Liver (tissue), 9 donors: Measurements from ENCODE around the gene WNK2. TPM values are rescaled to one million over a fixed set of nuclear protein-coding genes. Genes with fewer than 3 reads are reported as not detected.

Source experiments
- DNase-seq: peaks from one replicate; pipeline ENCODE4 v3.0.0-alpha.2; 2017; ENCODE audit warnings: low spot score
- H3K27ac ChIP-seq, 2 donors: one replicate each; pipeline ENCODE4 v1.7.0; 2013; ENCODE audit warnings: inconsistent platforms in 2 of 2, low read length in 2 of 2, control low read depth in 1 of 2, low read depth in 1 of 2, mild to moderate bottlenecking in 1 of 2
- H3K27me3 ChIP-seq, 4 donors: one replicate each; pipeline versions ENCODE4 v1.6.1 to v1.7.0; 2013; ENCODE audit warnings: low read length in 3 of 4, inconsistent platforms in 1 of 4, mild to moderate bottlenecking in 1 of 4, moderate library complexity in 1 of 4; ENCODE audit not compliant: control insufficient read depth in 4 of 4, insufficient read depth in 4 of 4
- H3K36me3 ChIP-seq, 4 donors: one replicate each; pipeline versions ENCODE4 v1.6.1 to v1.7.0; 2013; ENCODE audit warnings: low read length in 3 of 4, mild to moderate bottlenecking in 3 of 4, low read depth in 1 of 4, moderate library complexity in 1 of 4; ENCODE audit not compliant: control insufficient read depth in 4 of 4, insufficient read depth in 3 of 4
- H3K4me1 ChIP-seq, 4 donors: one replicate each; pipeline versions ENCODE4 v1.6.1 to v1.7.0; 2013; ENCODE audit warnings: low read length in 3 of 4, mild to moderate bottlenecking in 3 of 4, moderate library complexity in 1 of 4; ENCODE audit not compliant: control insufficient read depth in 4 of 4, insufficient read depth in 4 of 4
- H3K4me3 ChIP-seq, 3 donors: one replicate each; pipeline versions ENCODE4 v1.6.1 to v1.7.0; 2013; ENCODE audit warnings: low read length in 3 of 3, control low read depth in 1 of 3, low read depth in 1 of 3, mild to moderate bottlenecking in 1 of 3
- H3K9ac ChIP-seq, 2 donors: one replicate each; pipeline ENCODE4 v1.7.0; 2013; ENCODE audit warnings: low read length in 2 of 2, mild to moderate bottlenecking in 2 of 2, moderate library complexity in 2 of 2, control low read depth in 1 of 2, low read depth in 1 of 2
- H3K9me3 ChIP-seq, 4 donors: one replicate each; pipeline versions ENCODE4 v1.6.1 to v1.7.0; 2013; ENCODE audit warnings: low read length in 3 of 4; ENCODE audit not compliant: control insufficient read depth in 4 of 4
- ATF3 ChIP-seq: IDR thresholded peaks from 2 replicates; pipeline ENCODE4 v1.6.1; 2016; ENCODE audit warnings: antibody characterized with exemption
- CTCF ChIP-seq: fragments of 150-350 bp; IDR thresholded peaks from 2 replicates; pipeline ENCODE4 v1.5.1; 2017; ENCODE audit warnings: improper control_type of control experiment, low read depth, low read length; ENCODE audit not compliant: missing input control
- EGR1 ChIP-seq, 2 donors: IDR thresholded peaks; 2 replicates each; pipeline ENCODE4 v1.6.1; 2016 to 2018; ENCODE audit warnings: antibody characterized with exemption in 2 of 2, low read depth in 2 of 2
- FOXA1 ChIP-seq: IDR thresholded peaks from 2 replicates; pipeline ENCODE4 v1.6.1; 2016; ENCODE audit warnings: antibody characterized with exemption
- FOXA2 ChIP-seq: IDR thresholded peaks from 2 replicates; pipeline ENCODE4 v1.6.1; 2016; ENCODE audit warnings: antibody characterized with exemption
- GABPA ChIP-seq, 2 donors: IDR thresholded peaks in 1 of 2; conservative IDR thresholded peaks in 1 of 2; 2 replicates each; pipeline ENCODE4 v1.6.1; 2016; ENCODE audit warnings: antibody characterized with exemption in 2 of 2, mild to moderate bottlenecking in 1 of 2, moderate library complexity in 1 of 2
- HNF4A ChIP-seq, 2 donors: conservative IDR thresholded peaks; 2 replicates each; pipeline ENCODE4 v1.6.1; 2016; ENCODE audit warnings: antibody characterized with exemption in 2 of 2, mild to moderate bottlenecking in 2 of 2
- HNF4G ChIP-seq: IDR thresholded peaks from 2 replicates; pipeline ENCODE4 v1.6.1; 2016; ENCODE audit warnings: antibody characterized with exemption
- JUND ChIP-seq, 2 donors: IDR thresholded peaks; 2 replicates each; pipeline ENCODE4 v1.6.1; 2016; ENCODE audit warnings: antibody characterized with exemption in 2 of 2
- MAX ChIP-seq: IDR thresholded peaks from 2 replicates; pipeline ENCODE4 v1.6.1; 2016; ENCODE audit warnings: antibody characterized with exemption
- NR2F2 ChIP-seq: IDR thresholded peaks from 2 replicates; pipeline ENCODE4 v1.6.1; 2016; ENCODE audit warnings: antibody characterized with exemption
- RAD21 ChIP-seq, 2 donors: IDR thresholded peaks; 2 replicates each; pipeline ENCODE4 v1.6.1; 2016; ENCODE audit warnings: antibody characterized with exemption in 2 of 2, mild to moderate bottlenecking in 2 of 2
- REST ChIP-seq: IDR thresholded peaks from 2 replicates; pipeline ENCODE4 v1.6.1; 2016; ENCODE audit warnings: antibody characterized with exemption, mild to moderate bottlenecking
- RXRA ChIP-seq, 2 donors: IDR thresholded peaks; 2 replicates each; pipeline ENCODE4 v1.6.1; 2017 to 2018; ENCODE audit warnings: antibody characterized with exemption in 2 of 2, mild to moderate bottlenecking in 1 of 2
- SP1 ChIP-seq: IDR thresholded peaks from 2 replicates; pipeline ENCODE4 v1.6.1; 2018; ENCODE audit warnings: antibody characterized with exemption, mild to moderate bottlenecking
- TAF1 ChIP-seq: conservative IDR thresholded peaks from 2 replicates; pipeline ENCODE4 v1.6.1; 2016; ENCODE audit warnings: antibody characterized with exemption, mild to moderate bottlenecking
- YY1 ChIP-seq: IDR thresholded peaks from 2 replicates; pipeline ENCODE4 v1.6.1; 2016; ENCODE audit warnings: antibody characterized with exemption, mild to moderate bottlenecking
- ZBTB33 ChIP-seq: IDR thresholded peaks from 2 replicates; pipeline ENCODE4 v1.6.1; 2016; ENCODE audit warnings: antibody characterized with exemption
- WGBS: extraction: QIAGEN DNeasy Blood & Tissue Kit; methylation state at CpG from one replicate; pipeline ENCODE4 v1.1.7; 2013; 5-methylcytosine and 5-hydroxymethylcytosine counted together
- polyA plus RNA-seq, 2 donors: library from polyadenylated mRNA; stranded (reverse) in 1 of 2; unstranded in 1 of 2; fragments of 200-250 nt in 1 of 2; fragments of >200 nt in 1 of 2; fragmentation: Nextera tagmentation in 1 of 2; extraction: Ambion mirVana in 1 of 2; gene quantifications; one replicate each; pipeline versions ENCODE4 v1.2.1 to v1.2.3, GENCODE V29; 2013 to 2015
- total RNA-seq, 2 donors: library from RNA; depleted of rRNA; stranded (reverse); fragments of >200 nt; gene quantifications; one replicate each; pipeline ENCODE4 v1.2.3, GENCODE V29; 2014
- donor health status: healthy.
- donor health status: healthy.
- donor health status: healthy.
- donor health status: healthy.
- donor health status: healthy.

Gene WNK2
- total and polyA plus RNA-seq, 4 donors, result 0.65 to 4.4 (median 1.7) TPM

GRCh38 chr9:93364734-93365426 lies 180.9 kb downstream of the WNK2 start:
- DNase-seq, result no peak
- H3K9ac ChIP-seq, result no peak overlapping the region
- H3K27me3 ChIP-seq, result no peaks in the 10 kb centered on the region
- no peaks in the 10 kb centered on the region for H3K9me3 ChIP-seq
- no peak overlapping the region for H3K4me3 ChIP-seq
- H3K27ac ChIP-seq, result no peak overlapping the region
- H3K36me3 ChIP-seq, result no peaks in the 10 kb centered on the region
- no peaks in the 10 kb centered on the region for H3K4me1 ChIP-seq
- WGBS, result 95% methylated on average over 2 of the region's 2 CpGs
- TF ChIP-seq JUND (IDR thresholded peaks at IDR 0.05) (no peak), YY1 (no peak), SP1 (no peak), RAD21 (IDR thresholded peaks at IDR 0.05) (no peak), TAF1 (no peak), FOXA2 (no peak), HNF4G (no peak), MAX (no peak), NR2F2 (no peak), HNF4A (conservative IDR thresholded peaks at IDR 0.05) (no peak), ZBTB33 (no peak), RXRA (IDR thresholded peaks at IDR 0.05) (no peak)

GRCh38 chr9:93365427-93366118 lies 181.6 kb downstream of the WNK2 start:
- no peak overlapping the region for H3K4me3 ChIP-seq
- no peak overlapping the region for H3K27ac ChIP-seq
- DNase-seq, result no peak
- H3K4me1 ChIP-seq, result no peaks in the 10 kb centered on the region
- no peaks in the 10 kb centered on the region for H3K36me3 ChIP-seq
- no peak overlapping the region for H3K9ac ChIP-seq
- 81% methylated on average over 12 of the region's 12 CpGs for WGBS
- TF ChIP-seq SP1 (no peak), ZBTB33 (no peak), FOXA1 (no peak), NR2F2 (no peak), YY1 (no peak), CTCF (no peak), FOXA2 (no peak), TAF1 (no peak), RAD21 (IDR thresholded peaks at IDR 0.05) (no peak), MAX (no peak), ATF3 (no peak), HNF4A (conservative IDR thresholded peaks at IDR 0.05) (no peak), REST (no peak), EGR1 (IDR thresholded peaks at IDR 0.05; ENCODE audit: low read depth in 2 of 2) (no peak), HNF4G (no peak), GABPA (IDR thresholded peaks at IDR 0.05 in 1 of 2, conservative IDR thresholded peaks at IDR 0.05 in 1 of 2) (no peak), JUND (IDR thresholded peaks at IDR 0.05) (no peak), RXRA (IDR thresholded peaks at IDR 0.05) (no peak)
- H3K9me3 ChIP-seq, result no peaks in the 10 kb centered on the region
- no peaks in the 10 kb centered on the region for H3K27me3 ChIP-seq
